T-helper 17 cell (primary cell): ENCODE data around the gene DLG1. TPM values are rescaled to one million over a fixed set of nuclear protein-coding genes. Genes with fewer than 3 reads are reported as not detected.

Experiments used
- ATAC-seq: fragments of 150-1000 bp; cut with Tn5 transposase; 2 replicates; pipeline ENCODE4 v1.10.0; 2021; ENCODE audit warnings: mild to moderate bottlenecking, moderate library complexity
- DNase-seq, 3 donors: peaks; one replicate each; pipeline versions ENCODE4 v3.0.0 to v3.0.0-alpha.2; 2020 to 2021
- H3K9me3 ChIP-seq: one replicate; pipeline ENCODE4 v1.7.0; 2013; ENCODE audit warnings: low read length, mild to moderate bottlenecking; ENCODE audit not compliant: control insufficient read depth, poor library complexity, severe bottlenecking
- H3K27ac Mint-ChIP-seq: one replicate; pipeline ENCODE4 v1.8.0; 2022; ENCODE audit warnings: mild to moderate bottlenecking, moderate library complexity, mixed read lengths
- H3K27me3 Mint-ChIP-seq: one replicate; pipeline ENCODE4 v1.8.0; 2022; ENCODE audit warnings: mixed read lengths
- H3K36me3 Mint-ChIP-seq: one replicate; pipeline ENCODE4 v1.8.0; 2022; ENCODE audit warnings: low read depth, mixed read lengths
- H3K4me1 Mint-ChIP-seq: one replicate; pipeline ENCODE4 v1.8.0; 2022; ENCODE audit warnings: mild to moderate bottlenecking, mixed read lengths
- H3K4me3 Mint-ChIP-seq: one replicate; pipeline ENCODE4 v1.8.0; 2022; ENCODE audit warnings: mild to moderate bottlenecking, moderate library complexity, mixed read lengths
- total RNA-seq, 4 donors: library from RNA in 2 of 4; stranded (reverse) in 2 of 4; gene quantifications; one replicate each; pipeline ENCODE4 v1.2.3 and lab custom pipeline; 2022 to 2026

The DLG1 gene
- total RNA-seq, 2 donors from 2014 or later = 87.5 to 99.7 TPM

DNA sequence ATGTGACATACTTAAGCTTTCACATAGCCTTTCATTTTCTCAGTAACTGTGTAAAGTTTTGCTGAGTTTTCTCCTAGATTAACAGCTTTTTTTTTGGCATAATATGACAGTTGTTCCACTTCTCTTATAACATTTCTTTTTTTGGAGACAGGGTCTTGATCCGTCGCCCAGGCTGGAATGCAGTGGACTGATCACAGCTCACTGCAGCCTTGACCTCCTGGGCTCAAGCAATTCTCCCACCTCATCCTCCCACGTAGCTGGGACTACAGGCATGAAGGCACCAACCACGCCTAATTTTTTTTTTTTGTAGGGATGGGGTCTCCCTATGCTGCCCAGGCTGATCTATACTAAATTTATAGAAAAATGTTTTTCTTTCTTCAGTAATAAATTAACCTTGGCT is 30.1 kb downstream of the DLG1 start:
- Mint-ChIP-seq H3K27ac (no peak overlapping the region), H3K27me3 (no peaks in the 10 kb centered on the region)
- no peak for DNase-seq

DNA sequence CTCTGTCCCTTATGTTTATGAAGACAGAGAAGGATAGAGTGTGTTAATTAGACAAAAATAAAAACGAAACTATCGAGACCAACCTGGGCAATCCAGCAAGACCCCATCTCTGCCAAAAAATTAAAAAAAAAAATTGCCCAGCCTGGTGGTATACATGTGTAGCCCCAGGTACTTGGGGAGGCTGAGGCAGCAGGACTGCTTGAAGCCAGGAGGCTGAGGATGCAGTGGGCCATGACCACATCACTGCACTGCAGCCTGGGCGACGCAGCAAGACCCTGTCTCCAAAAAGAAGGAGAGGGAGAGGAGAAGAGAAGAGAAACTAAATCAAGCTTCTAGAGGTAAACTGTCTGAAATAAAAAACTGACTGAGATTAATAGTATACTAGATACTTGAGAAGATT is 32.1 kb downstream of the DLG1 start:
- no peak for DNase-seq
- Mint-ChIP-seq H3K4me1 (peaks cover 38% of the 10 kb centered on the region), H3K27ac (peak overlapping the region; percentile 87), H3K4me3 (no peak overlapping the region), H3K36me3 (peaks cover 2% of the 10 kb centered on the region), H3K27me3 (no peaks in the 10 kb centered on the region)
- no peaks in the 10 kb centered on the region for H3K9me3 ChIP-seq
- ATAC-seq = no peak

More for the DNA sequence above, 30.1 kb downstream of the DLG1 start:
- H3K9me3 ChIP-seq = no peaks in the 10 kb centered on the region
- no peak overlapping the region for H3K4me3 Mint-ChIP-seq
- H3K36me3 Mint-ChIP-seq = peaks cover 2% of the 10 kb centered on the region
- no peak for ATAC-seq
- H3K4me1 Mint-ChIP-seq = peaks cover 41% of the 10 kb centered on the region

DNA sequence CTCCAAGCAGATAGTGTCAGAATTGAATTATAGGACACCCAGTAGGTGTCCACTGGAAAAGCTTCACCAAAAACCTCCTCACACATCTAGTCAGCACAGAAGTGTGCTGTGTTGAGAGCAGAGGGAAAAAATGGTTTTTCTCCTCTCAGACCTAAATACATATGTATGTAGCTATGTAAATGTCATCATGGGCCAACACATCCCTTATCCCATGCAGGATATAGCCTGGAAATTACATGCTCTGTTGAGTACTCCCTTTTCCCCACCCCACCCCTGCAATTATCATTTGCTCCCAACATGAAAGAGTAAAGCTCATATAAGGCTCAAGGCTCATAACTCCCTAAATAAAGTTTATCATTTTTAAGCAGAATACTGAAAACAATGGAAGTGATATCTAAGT is 35.7 kb downstream of the DLG1 start:
- Mint-ChIP-seq H3K4me1 (peaks cover 43% of the 10 kb centered on the region), H3K4me3 (no peak overlapping the region), H3K27me3 (no peaks in the 10 kb centered on the region), H3K36me3 (peaks cover 2% of the 10 kb centered on the region), H3K27ac (no peak overlapping the region)
- no peaks in the 10 kb centered on the region for H3K9me3 ChIP-seq
- DNase-seq (no peak), ATAC-seq (no peak)

DNA sequence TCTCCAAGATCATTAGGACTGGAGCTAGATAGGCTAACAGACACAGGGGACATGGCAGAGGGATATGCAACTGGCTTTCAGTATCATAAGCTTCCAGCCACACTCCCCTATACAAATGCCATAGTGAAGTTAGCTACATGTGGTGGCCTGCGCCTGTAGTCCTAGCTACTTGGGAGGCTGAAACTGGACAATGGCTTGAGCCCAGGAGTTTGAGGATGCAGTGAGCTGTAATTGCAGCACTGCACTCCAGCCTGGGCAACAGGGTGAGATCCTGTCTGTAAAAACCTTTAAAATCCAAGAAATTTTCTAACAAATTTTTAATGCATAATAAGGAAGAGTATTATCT is 37.3 kb downstream of the DLG1 start:
- ATAC-seq (no peak), DNase-seq (no peak)
- no peak overlapping the region for H3K4me3 Mint-ChIP-seq
- H3K4me1 Mint-ChIP-seq = peaks cover 34% of the 10 kb centered on the region
- peaks cover 2% of the 10 kb centered on the region for H3K36me3 Mint-ChIP-seq
- H3K9me3 ChIP-seq = no peaks in the 10 kb centered on the region
- H3K27me3 Mint-ChIP-seq = no peaks in the 10 kb centered on the region
- H3K27ac Mint-ChIP-seq = no peak overlapping the region

DNA sequence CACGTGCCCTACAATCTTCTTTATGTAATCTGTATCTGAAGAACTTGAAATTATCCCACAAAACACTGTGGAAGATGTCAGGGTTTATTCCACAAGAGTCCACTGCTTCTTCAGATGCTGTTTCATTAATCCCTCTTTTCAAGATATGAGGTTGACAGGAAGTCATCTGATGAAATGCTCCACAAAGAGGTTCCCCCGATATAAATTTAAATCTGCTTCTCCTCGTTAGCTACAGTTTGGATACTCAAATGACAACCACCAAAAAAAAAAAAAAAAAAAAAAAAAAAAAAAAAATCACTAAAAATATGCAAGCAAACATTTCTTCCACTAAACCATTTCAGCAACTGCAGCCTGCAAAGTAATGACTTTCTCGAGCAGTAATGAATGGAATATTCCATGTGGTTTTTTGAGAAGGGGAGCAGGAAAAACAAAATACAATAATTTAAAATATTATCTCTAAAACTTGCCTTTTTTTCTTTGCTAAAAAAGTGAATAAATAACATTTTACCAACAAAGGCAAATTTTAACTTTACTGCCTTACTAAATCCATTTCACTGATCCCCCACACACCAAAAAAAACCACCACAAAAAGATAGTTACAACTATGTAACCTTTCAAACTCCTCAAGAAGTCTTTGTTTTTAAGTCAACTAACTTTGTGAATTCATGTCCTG is 37.8 kb downstream of the DLG1 start:
- Mint-ChIP-seq H3K4me1 (peaks cover 31% of the 10 kb centered on the region), H3K27ac (no peak overlapping the region), H3K27me3 (no peaks in the 10 kb centered on the region), H3K4me3 (no peak overlapping the region), H3K36me3 (no peaks in the 10 kb centered on the region)
- H3K9me3 ChIP-seq = no peaks in the 10 kb centered on the region
- DNase-seq (no peak), ATAC-seq (no peak)

DNA sequence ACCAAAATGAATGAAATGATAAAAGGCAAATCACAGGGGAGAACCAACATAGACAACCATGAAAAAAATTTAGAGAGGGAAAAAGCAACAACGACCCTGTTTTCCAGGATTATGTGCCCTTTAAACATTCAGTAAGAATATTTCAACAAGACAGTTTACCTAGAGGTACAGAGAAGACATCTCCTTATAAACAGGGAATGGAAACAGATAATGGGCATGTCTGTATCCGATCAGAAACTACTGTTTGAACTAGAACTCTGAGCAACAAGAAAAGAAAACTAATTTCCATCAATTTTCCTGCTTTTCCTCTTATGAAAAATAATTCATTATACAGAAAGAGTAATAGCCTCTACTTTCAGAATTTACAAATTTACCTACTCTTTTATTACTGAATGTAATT is 39.3 kb downstream of the DLG1 start:
- Mint-ChIP-seq H3K27me3 (no peaks in the 10 kb centered on the region), H3K36me3 (no peaks in the 10 kb centered on the region), H3K4me3 (peak overlapping the region; percentile 31), H3K27ac (no peak overlapping the region), H3K4me1 (peaks cover 30% of the 10 kb centered on the region)
- no peak for DNase-seq
- ATAC-seq = no peak
- H3K9me3 ChIP-seq = no peaks in the 10 kb centered on the region

DNA sequence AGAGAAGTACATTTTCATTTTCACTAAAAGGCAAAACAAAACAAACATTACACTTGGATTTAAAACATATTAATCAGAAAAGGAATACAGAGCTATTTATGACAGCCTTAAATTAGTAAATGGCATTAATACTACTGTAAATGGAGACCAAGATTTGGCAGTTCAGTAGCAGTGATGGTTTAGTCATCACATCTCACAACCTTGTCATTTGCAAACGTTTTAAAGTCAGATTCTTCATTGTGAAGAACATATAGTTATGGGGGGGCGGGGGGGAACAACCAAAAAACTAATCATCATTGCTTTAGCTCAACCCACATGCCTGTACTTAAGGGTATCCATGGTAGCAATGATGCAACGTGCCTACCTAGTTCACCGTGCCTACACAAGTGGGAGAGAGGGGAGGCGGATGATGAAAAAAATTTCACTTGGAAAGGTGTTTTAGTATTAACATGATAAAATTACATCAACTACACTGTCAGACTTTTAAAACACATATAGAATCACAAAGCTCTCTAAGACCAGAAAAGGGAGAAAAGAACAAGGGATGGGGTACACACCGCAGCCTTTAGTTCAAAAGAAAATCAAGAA is 40.1 kb downstream of the DLG1 start:
- H3K27ac Mint-ChIP-seq = no peak overlapping the region
- H3K9me3 ChIP-seq = no peaks in the 10 kb centered on the region
- ATAC-seq (no peak), DNase-seq (no peak)
- no peaks in the 10 kb centered on the region for H3K36me3 Mint-ChIP-seq
- H3K4me1 Mint-ChIP-seq = peaks cover 36% of the 10 kb centered on the region
- no peaks in the 10 kb centered on the region for H3K27me3 Mint-ChIP-seq
- no peak overlapping the region for H3K4me3 Mint-ChIP-seq

DNA sequence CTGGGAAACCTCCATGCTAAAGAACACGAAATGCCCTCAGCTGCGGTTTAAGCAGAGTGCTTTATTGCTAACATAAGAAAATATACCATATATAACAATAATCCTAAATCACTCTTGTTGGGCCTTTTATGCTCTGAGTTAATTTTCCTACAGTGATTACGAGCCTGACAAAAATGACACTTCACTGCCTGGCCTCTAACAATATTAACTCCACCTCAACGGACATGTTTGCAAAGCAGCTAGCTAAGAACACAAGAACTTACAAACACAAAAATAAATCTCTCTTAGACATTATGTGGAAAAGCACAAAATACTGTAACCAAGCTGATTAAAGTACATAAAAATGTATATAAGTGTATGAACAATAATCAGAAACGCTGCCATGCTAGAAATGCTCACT is 40.7 kb downstream of the DLG1 start:
- H3K27me3 Mint-ChIP-seq = no peaks in the 10 kb centered on the region
- H3K27ac Mint-ChIP-seq = no peak overlapping the region
- no peaks in the 10 kb centered on the region for H3K36me3 Mint-ChIP-seq
- no peaks in the 10 kb centered on the region for H3K9me3 ChIP-seq
- ATAC-seq (no peak), DNase-seq (no peak)
- peaks cover 35% of the 10 kb centered on the region for H3K4me1 Mint-ChIP-seq
- H3K4me3 Mint-ChIP-seq = no peak overlapping the region

DNA sequence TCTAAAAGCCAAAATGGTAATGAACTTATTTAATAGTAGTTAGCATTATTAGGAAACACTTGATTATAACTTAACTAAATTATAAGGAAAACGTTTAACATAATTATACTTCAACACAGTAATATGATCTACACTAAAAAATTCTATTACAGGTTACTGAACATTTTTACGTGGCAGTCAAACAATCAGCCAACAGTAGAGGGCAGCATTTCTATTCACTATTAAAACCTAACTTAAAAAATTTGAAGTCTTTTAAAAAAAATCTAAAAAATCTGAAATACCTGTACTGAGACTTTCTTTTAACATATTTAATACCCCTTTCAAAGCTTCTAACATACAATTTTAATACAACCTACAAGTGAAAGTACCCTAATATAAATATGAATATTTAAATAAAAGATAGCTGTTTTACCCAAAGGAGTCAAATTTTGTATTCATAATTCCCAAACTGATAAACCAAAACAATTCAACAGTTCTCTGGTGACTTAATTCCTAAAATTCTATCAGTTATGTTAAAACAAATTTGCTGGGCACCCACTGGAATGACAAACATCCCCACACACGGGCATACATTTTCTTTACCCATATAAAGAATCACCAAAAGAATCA is 41.5 kb downstream of the DLG1 start:
- H3K9me3 ChIP-seq = no peaks in the 10 kb centered on the region
- no peaks in the 10 kb centered on the region for H3K27me3 Mint-ChIP-seq
- peak in 1 of 3 donors; percentile 13 for DNase-seq
- no peak for ATAC-seq
- H3K4me1 Mint-ChIP-seq = peaks cover 35% of the 10 kb centered on the region
- H3K36me3 Mint-ChIP-seq = no peaks in the 10 kb centered on the region
- H3K27ac Mint-ChIP-seq = no peak overlapping the region
- H3K4me3 Mint-ChIP-seq = no peak overlapping the region

DNA sequence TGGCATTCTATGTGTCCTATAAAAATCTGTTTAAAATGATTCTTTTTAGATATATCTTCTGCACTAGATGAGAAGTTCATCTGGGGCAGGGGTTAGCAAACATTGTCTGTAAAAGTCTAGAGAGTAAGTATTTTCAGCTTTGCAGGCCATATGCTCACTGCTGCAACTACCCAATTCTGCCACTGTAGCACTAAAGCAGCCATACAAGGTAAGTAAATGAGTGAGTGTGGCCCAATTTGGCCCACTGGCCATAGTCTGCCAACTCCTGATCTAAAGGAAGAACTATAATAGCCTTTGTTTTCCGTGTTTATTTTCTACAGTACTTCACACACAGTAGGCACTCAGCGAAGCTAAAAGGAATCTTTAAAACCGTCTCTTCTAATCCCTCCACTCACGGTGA is 42.3 kb downstream of the DLG1 start:
- no peaks in the 10 kb centered on the region for H3K27me3 Mint-ChIP-seq

DNA sequence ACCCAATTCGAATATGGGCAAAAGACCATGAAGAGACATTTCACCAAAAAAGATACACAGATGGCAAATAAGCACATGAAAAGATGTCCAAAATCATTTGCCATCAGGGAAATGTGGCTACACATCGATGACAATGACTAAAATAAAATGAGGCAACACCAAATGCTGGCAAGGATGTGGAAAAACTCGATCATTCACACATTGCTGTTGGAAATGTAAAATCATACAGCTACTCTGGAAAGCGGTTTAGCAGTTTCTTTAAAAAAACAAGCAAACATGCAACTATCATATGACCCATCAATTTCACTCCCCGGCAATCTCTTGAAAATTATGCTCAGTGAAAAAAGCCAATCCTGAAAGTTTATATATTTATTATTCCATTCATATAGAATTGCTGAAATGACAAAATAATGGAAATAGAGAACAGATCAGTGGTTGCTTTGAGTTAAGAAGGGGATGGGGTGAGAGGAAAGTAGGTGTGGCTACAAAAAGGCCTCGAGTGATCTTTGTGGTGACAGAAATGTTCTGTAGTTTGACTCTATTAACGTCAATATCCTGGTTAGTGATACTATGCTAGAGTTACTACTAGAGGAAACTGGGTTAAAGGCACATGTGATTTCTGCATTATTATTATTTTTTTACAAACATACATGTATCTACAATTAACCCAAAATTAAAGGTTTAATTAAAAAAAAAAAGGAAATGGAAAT is 45.0 kb downstream of the DLG1 start:
- Mint-ChIP-seq H3K27ac (peak overlapping the region; percentile 45), H3K4me3 (no peak overlapping the region), H3K27me3 (no peaks in the 10 kb centered on the region), H3K36me3 (no peaks in the 10 kb centered on the region), H3K4me1 (peaks cover 27% of the 10 kb centered on the region)
- H3K9me3 ChIP-seq = peaks cover 4% of the 10 kb centered on the region
- ATAC-seq (peak; percentile 82), DNase-seq (no peak)

More for the DNA sequence above, 42.3 kb downstream of the DLG1 start:
- H3K9me3 ChIP-seq = no peaks in the 10 kb centered on the region
- no peak overlapping the region for H3K27ac Mint-ChIP-seq
- DNase-seq = no peak
- H3K4me1 Mint-ChIP-seq = peaks cover 41% of the 10 kb centered on the region
- ATAC-seq = no peak
- no peaks in the 10 kb centered on the region for H3K36me3 Mint-ChIP-seq
- H3K4me3 Mint-ChIP-seq = no peak overlapping the region

DNA sequence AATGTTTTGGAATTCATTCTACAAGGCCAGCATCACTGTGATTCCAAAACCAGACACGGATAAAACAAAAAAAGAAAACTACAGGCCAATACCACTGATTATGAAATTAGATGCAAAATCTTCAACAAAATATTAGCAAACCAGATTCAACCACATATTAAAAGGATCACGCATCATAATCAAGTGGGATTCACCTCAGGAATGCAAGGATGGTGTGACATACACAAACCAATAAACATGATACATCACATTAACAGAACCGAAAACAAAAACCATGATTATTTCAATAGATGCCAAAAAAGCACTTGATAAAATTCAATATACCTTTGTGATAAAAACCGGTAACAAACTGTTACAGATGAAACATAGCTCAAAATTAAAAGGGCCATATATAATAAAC is 48.9 kb downstream of the DLG1 start:
- H3K4me3 Mint-ChIP-seq = no peak overlapping the region
- DNase-seq (no peak), ATAC-seq (no peak)
- no peaks in the 10 kb centered on the region for H3K27me3 Mint-ChIP-seq
- no peak overlapping the region for H3K27ac Mint-ChIP-seq
- peaks cover 26% of the 10 kb centered on the region for H3K4me1 Mint-ChIP-seq
- H3K36me3 Mint-ChIP-seq = peaks cover 7% of the 10 kb centered on the region
- H3K9me3 ChIP-seq = peaks cover 11% of the 10 kb centered on the region

DNA sequence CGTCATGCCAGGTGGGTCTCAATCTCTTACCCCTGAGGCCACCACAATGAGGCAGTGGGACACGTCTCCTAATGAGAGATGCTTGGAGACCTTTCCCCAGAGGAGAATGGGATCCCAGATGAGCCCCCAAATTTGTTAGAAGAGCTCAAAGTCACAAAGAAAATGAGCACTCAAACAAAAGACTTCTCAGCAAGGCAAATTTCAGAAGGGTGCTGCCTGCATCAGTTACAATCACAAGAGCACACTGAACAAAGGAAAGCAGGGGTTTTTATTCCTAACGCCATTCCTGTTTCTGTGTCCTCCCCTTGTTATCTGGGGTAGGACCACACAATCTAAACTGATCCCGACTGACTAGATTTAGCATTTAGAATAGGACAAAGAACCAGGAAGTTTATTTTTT is 50.1 kb downstream of the DLG1 start:
- peaks cover 11% of the 10 kb centered on the region for H3K9me3 ChIP-seq
- Mint-ChIP-seq H3K4me3 (no peak overlapping the region), H3K27me3 (no peaks in the 10 kb centered on the region), H3K27ac (no peak overlapping the region), H3K36me3 (peaks cover 9% of the 10 kb centered on the region), H3K4me1 (peaks cover 17% of the 10 kb centered on the region)
- ATAC-seq (no peak), DNase-seq (no peak)
